ENCODE data around the gene PHACTR1. TPM values are rescaled to one million over a fixed set of nuclear protein-coding genes. Genes with fewer than 3 reads are reported as not detected.

PHACTR1 gene
- total and polyA plus RNA-seq, 12 donors = 6.3 to 150 (median 79.9) TPM

DNA sequence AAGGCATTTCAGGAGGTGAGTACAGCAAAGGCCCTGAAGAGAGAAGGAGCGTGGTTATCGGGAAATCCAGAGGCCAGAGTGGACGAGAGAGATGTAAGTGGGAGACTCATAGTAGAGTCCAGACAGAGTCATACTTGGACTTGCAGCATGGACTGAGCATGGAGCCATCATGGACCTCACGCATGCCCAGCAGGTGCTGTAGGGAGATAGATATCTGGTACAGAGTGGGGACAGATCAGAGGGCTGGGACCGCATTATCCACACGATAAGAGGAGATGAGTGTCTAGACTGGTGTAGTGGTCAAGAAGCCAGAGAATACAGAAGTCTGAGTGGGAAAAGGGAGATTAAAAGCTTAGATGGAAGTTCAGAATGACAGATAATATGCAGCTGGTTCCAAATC, 484.8 kb downstream of the PHACTR1 start:
- TF ChIP-seq, protein P1, sequence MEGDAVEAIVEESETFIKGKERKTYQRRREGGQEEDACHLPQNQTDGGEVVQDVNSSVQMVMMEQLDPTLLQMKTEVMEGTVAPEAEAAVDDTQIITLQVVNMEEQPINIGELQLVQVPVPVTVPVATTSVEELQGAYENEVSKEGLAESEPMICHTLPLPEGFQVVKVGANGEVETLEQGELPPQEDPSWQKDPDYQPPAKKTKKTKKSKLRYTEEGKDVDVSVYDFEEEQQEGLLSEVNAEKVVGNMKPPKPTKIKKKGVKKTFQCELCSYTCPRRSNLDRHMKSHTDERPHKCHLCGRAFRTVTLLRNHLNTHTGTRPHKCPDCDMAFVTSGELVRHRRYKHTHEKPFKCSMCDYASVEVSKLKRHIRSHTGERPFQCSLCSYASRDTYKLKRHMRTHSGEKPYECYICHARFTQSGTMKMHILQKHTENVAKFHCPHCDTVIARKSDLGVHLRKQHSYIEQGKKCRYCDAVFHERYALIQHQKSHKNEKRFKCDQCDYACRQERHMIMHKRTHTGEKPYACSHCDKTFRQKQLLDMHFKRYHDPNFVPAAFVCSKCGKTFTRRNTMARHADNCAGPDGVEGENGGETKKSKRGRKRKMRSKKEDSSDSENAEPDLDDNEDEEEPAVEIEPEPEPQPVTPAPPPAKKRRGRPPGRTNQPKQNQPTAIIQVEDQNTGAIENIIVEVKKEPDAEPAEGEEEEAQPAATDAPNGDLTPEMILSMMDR (IDR thresholded peaks at IDR 0.05) = no peak
- H3K27me3 ChIP-seq = no peaks in the 10 kb centered on the region
- no peak overlapping the region for H3K27ac ChIP-seq
- peaks cover 0 to 31% (median 0%) of the 10 kb centered on the region in 9 donors for H3K36me3 ChIP-seq
- intact Hi-C loops (cut with DNase I) = no loop called here
- H3K9me3 ChIP-seq = no peaks in the 10 kb centered on the region
- 84 to 92% methylated on average over 6 of the region's 6 CpGs for WGBS, 2 donors
- DNase-seq = no peak
- no peak overlapping the region for H3K4me3 ChIP-seq
- no peak for ATAC-seq
- no peaks in the 10 kb centered on the region for H3K4me1 ChIP-seq

DNA sequence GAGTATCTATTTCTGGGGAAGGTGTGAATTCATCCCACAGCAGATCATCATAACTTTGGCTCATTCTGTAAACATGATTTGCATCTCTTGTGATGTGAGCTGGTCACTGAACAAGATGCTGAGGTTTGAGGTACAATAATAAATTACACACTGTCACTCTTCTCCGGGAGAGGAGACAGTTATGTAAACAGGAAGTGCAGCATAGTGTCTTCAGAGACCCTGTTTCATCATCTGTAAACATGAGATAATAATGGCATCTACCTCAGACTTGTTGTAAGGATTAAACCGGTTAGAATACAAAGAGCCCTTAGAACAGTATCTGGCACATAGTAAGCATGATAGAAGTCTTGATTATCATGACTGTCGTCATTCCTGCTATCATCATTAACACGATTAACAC, 486.6 kb downstream of the PHACTR1 start:
- TF ChIP-seq, protein P1 (IDR thresholded peaks at IDR 0.05) = no peak
- DNase-seq (no peak), ATAC-seq (no peak)
- 57 to 60% methylated on average over 4 of the region's 4 CpGs for WGBS, 2 donors
- Histone ChIP-seq H3K27me3 (no peaks in the 10 kb centered on the region), H3K4me3 (no peak overlapping the region), H3K9me3 (no peaks in the 10 kb centered on the region), H3K36me3 (peaks cover 0 to 49% (median 0%) of the 10 kb centered on the region in 9 donors), H3K27ac (no peak overlapping the region), H3K4me1 (no peaks in the 10 kb centered on the region)
- intact Hi-C loops (cut with DNase I) = no loop called here

DNA sequence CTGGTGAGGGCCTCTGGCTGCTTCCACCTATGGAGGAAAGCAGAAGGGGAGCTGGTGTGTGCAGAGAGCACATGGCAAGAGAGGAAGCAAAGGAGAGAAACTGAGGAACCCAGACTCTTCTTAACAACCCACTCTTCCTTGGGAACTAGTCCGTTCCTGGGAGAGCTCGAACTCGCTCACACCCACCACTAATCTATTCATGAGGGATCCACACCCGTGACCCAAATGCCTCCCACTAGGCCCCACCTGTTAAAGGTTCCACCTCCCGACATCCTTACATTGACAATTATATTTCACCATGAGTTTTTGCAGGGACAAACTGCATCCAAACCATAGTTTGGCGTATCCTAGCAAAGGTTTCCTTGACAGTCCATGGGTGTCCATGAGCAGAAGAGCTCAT, 488.5 kb downstream of the PHACTR1 start:
- intact Hi-C loops (cut with DNase I) = no loop called here
- H3K4me3 ChIP-seq = no peak overlapping the region
- H3K4me1 ChIP-seq = peaks cover 0 to 4% (median 0%) of the 10 kb centered on the region in 9 donors
- H3K27me3 ChIP-seq = no peaks in the 10 kb centered on the region
- DNase-seq (no peak), ATAC-seq (no peak)
- H3K36me3 ChIP-seq = peaks cover 0 to 50% (median 0%) of the 10 kb centered on the region in 9 donors
- H3K27ac ChIP-seq = no peak overlapping the region
- no peaks in the 10 kb centered on the region for H3K9me3 ChIP-seq
- TF ChIP-seq, protein P1 (IDR thresholded peaks at IDR 0.05) = no peak
- WGBS, 2 donors = 94 to 99% methylated on average over 6 of the region's 6 CpGs

DNA sequence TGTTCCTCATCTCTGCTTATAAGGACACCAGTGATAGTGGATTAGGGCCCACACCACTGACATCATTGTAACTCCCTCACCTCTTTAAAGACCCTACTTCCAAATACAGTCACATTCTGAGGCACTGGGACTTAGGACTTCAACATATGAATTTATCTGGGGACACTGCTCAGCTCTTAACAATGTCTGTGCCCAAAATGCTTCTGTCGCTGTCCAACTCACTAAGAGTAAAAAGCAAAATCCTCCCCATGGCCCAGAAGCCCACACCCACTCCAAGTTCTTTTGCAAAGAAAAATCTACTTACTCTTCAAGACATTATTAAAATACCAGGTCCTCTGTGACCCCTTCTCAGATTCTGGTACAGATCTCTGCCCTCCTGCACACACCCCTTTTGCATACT, 495.5 kb downstream of the PHACTR1 start:
- Histone ChIP-seq H3K36me3 (peaks cover 0 to 26% (median 0%) of the 10 kb centered on the region in 9 donors), H3K9me3 (no peaks in the 10 kb centered on the region), H3K27me3 (no peaks in the 10 kb centered on the region), H3K4me3 (no peak overlapping the region), H3K27ac (no peak overlapping the region), H3K4me1 (peaks cover 0 to 22% (median 11%) of the 10 kb centered on the region in 9 donors)
- ATAC-seq (no peak), DNase-seq (no peak)
- intact Hi-C loops (cut with DNase I) = no loop called here
- 89 to 97% methylated on average over 1 of the region's 1 CpG for WGBS, 2 donors
- TF ChIP-seq, protein P1 (IDR thresholded peaks at IDR 0.05) = no peak
